Suprapubic skin (tissue), 3 donors: ENCODE measurements around the gene ADA.
A peak's percentile ranks its signal among the peaks of the same experiment; 100 is the strongest.

Experiments used
- CTCF ChIP-seq, 2 donors: fragments of 200-600 bp in 1 of 2; fragments of 450-650 bp in 1 of 2; sonication (generic) in 1 of 2; IDR thresholded peaks; one replicate each; pipeline ENCODE4 v1.5.1; 2016 to 2019; ENCODE audit warnings: antibody characterized with exemption in 2 of 2, mild to moderate bottlenecking in 1 of 2, moderate library complexity in 1 of 2
- POLR2A ChIP-seq, 2 donors: fragments of 450-650 bp; IDR thresholded peaks; one replicate each; pipeline ENCODE4 v1.6.1; 2017; ENCODE audit warnings: antibody characterized with exemption in 2 of 2, mild to moderate bottlenecking in 2 of 2, moderate library complexity in 2 of 2

- TF ChIP-seq POLR2A (IDR thresholded peaks at IDR 0.05) (peak in 1 of 2 donors; percentile 23), CTCF (IDR thresholded peaks at IDR 0.05) (no peak)
Measured at GRCh38 chr20:44651434-44651683, 140 bp downstream of the ADA start.
